DND-41 (cell line): Measurements from ENCODE around the gene CD14.
"Not testable (repeated sequence)": the region's sequence is repeated elsewhere in the genome, so short reads cannot be mapped to it uniquely, and the experiment has no call there.

Experiments used
- ATAC-seq: fragments of 200-7000 bp; cut with Tn5 transposase; 3 replicates; pipeline ENCODE4 v1.9.1; 2021; ENCODE audit warnings: low read depth; ENCODE audit not compliant: insufficient read depth
- DNase-seq: peaks from one replicate; pipeline ENCODE4 v3.0.0-alpha.2; 2020
- H2AFZ ChIP-seq: 2 replicates; pipeline ENCODE4 v1.6.0; 2012; ENCODE audit warnings: low read depth, low read length
- H3K27ac ChIP-seq: 2 replicates; pipeline ENCODE4 v1.5.1; 2012; ENCODE audit warnings: low read length, inconsistent platforms
- H3K27me3 ChIP-seq: fragments of 200-600 bp; sonication (generic); 2 replicates; pipeline ENCODE4 v1.6.0; 2012; ENCODE audit warnings: low read length, mild to moderate bottlenecking, inconsistent platforms; ENCODE audit not compliant: insufficient read depth, poor library complexity
- H3K36me3 ChIP-seq: 2 replicates; pipeline ENCODE4 v1.5.1; 2012; ENCODE audit warnings: low read length, inconsistent platforms; ENCODE audit not compliant: insufficient read depth
- H3K4me1 ChIP-seq: 2 replicates; pipeline ENCODE4 v1.5.1; 2012; ENCODE audit warnings: mild to moderate bottlenecking, low read length; ENCODE audit not compliant: insufficient read depth
- H3K4me2 ChIP-seq: 2 replicates; pipeline ENCODE4 v1.6.0; 2012; ENCODE audit warnings: mild to moderate bottlenecking, moderate library complexity, low read length, inconsistent platforms; ENCODE audit not compliant: insufficient read depth
- H3K4me3 ChIP-seq, 2 experiments: fragments of 200-600 bp in 1 of 2; shearing (Covaris generic) in 1 of 2; 2 replicates each; pipeline ENCODE4 v1.5.1; 2012 to 2016; ENCODE audit warnings: inconsistent platforms in 2 of 2, low read length in 2 of 2, mild to moderate bottlenecking in 2 of 2, low read depth in 1 of 2, moderate library complexity in 1 of 2
- H3K79me2 ChIP-seq: 2 replicates; pipeline ENCODE4 v1.6.0; 2012; ENCODE audit warnings: low read length, inconsistent platforms; ENCODE audit not compliant: insufficient read depth
- H3K9ac ChIP-seq: 2 replicates; pipeline ENCODE4 v1.6.0; 2012; ENCODE audit warnings: low read depth, mild to moderate bottlenecking, inconsistent platforms, low read length, moderate library complexity
- H3K9me3 ChIP-seq: 2 replicates; pipeline ENCODE4 v1.5.1; 2012; ENCODE audit warnings: low read length, moderate library complexity, mild to moderate bottlenecking, inconsistent platforms; ENCODE audit not compliant: insufficient read depth, severe bottlenecking
- H4K20me1 ChIP-seq: 2 replicates; pipeline ENCODE4 v1.6.0; 2012; ENCODE audit warnings: low read length; ENCODE audit not compliant: insufficient read depth
- CTCF ChIP-seq: IDR thresholded peaks from 2 replicates; pipeline ENCODE4 v1.5.1; 2012; ENCODE audit warnings: borderline replicate concordance, low read length, moderate library complexity, mild to moderate bottlenecking; ENCODE audit not compliant: poor library complexity, severe bottlenecking; ENCODE audit errors: extremely low read depth
- EZH2 ChIP-seq: IDR thresholded peaks from 3 replicates; pipeline ENCODE4 v1.6.1; 2012; ENCODE audit warnings: borderline replicate concordance, low read depth, mild to moderate bottlenecking, moderate library complexity, low read length, inconsistent platforms; ENCODE audit not compliant: severe bottlenecking

The CD14 gene

GRCh38 chr5:140595538-140596300 is 37.3 kb downstream of the CD14 start:
- Histone ChIP-seq H3K27ac (no peak overlapping the region), H3K79me2 (no peaks in the 10 kb centered on the region), H3K4me3 (no peak overlapping the region), H3K9me3 (no peaks in the 10 kb centered on the region), H3K4me1 (no peaks in the 10 kb centered on the region), H3K9ac (no peak overlapping the region), H3K4me2 (no peak overlapping the region), H3K27me3 (no peaks in the 10 kb centered on the region), H2AFZ (no peak overlapping the region), H4K20me1 (no peaks in the 10 kb centered on the region), H3K36me3 (no peaks in the 10 kb centered on the region)
- DNase-seq: no peak
- no peak for ATAC-seq
- TF ChIP-seq EZH2: no peak
- no peak for TF ChIP-seq CTCF

- H2AFZ ChIP-seq: no peak overlapping the region
- no peaks in the 10 kb centered on the region for H3K9me3 ChIP-seq
- no peaks in the 10 kb centered on the region for H3K79me2 ChIP-seq
- H4K20me1 ChIP-seq: no peaks in the 10 kb centered on the region
- no peak overlapping the region for H3K9ac ChIP-seq
- ATAC-seq: no peak
- no peak overlapping the region for H3K27ac ChIP-seq
- H3K27me3 ChIP-seq: no peaks in the 10 kb centered on the region
- TF ChIP-seq CTCF: no peak
- TF ChIP-seq EZH2: no peak
- H3K36me3 ChIP-seq: no peaks in the 10 kb centered on the region
- no peak for DNase-seq
- no peak overlapping the region for H3K4me2 ChIP-seq
- no peak overlapping the region for H3K4me3 ChIP-seq
- no peaks in the 10 kb centered on the region for H3K4me1 ChIP-seq
These were observed 38.8 kb downstream of the CD14 start for GRCh38 chr5:140594169-140594568.

- not testable (repeated sequence) for H3K9me3 ChIP-seq, H3K9ac ChIP-seq, DNase-seq, H3K79me2 ChIP-seq, H3K27ac ChIP-seq, H3K4me2 ChIP-seq, H3K4me3 ChIP-seq, H4K20me1 ChIP-seq, H3K27me3 ChIP-seq, H2AFZ ChIP-seq, H3K36me3 ChIP-seq, ATAC-seq, H3K4me1 ChIP-seq
These were observed 39.9 kb downstream of the CD14 start for GRCh38 chr5:140593070-140593469.

GRCh38 chr5:140591747-140592372 is 41.1 kb downstream of the CD14 start:
- no peaks in the 10 kb centered on the region for H4K20me1 ChIP-seq
- no peak overlapping the region for H3K9ac ChIP-seq
- no peaks in the 10 kb centered on the region for H3K27me3 ChIP-seq
- no peaks in the 10 kb centered on the region for H3K79me2 ChIP-seq
- no peak overlapping the region for H3K4me2 ChIP-seq
- no peak for ATAC-seq
- H2AFZ ChIP-seq: no peak overlapping the region
- H3K4me1 ChIP-seq: no peaks in the 10 kb centered on the region
- H3K27ac ChIP-seq: no peak overlapping the region
- no peak overlapping the region for H3K4me3 ChIP-seq
- H3K36me3 ChIP-seq: no peaks in the 10 kb centered on the region
- TF ChIP-seq EZH2 (no peak), CTCF (no peak)
- H3K9me3 ChIP-seq: no peaks in the 10 kb centered on the region
- DNase-seq: no peak
